ENCODE measurements around the gene LRIG2. TPM values are rescaled to one million over a fixed set of nuclear protein-coding genes. Genes with fewer than 3 reads are reported as not detected.
"Not testable (repeated sequence)": the region's sequence is repeated elsewhere in the genome, so short reads cannot be mapped to it uniquely, and the experiment has no call there.

Gene LRIG2, protein sequence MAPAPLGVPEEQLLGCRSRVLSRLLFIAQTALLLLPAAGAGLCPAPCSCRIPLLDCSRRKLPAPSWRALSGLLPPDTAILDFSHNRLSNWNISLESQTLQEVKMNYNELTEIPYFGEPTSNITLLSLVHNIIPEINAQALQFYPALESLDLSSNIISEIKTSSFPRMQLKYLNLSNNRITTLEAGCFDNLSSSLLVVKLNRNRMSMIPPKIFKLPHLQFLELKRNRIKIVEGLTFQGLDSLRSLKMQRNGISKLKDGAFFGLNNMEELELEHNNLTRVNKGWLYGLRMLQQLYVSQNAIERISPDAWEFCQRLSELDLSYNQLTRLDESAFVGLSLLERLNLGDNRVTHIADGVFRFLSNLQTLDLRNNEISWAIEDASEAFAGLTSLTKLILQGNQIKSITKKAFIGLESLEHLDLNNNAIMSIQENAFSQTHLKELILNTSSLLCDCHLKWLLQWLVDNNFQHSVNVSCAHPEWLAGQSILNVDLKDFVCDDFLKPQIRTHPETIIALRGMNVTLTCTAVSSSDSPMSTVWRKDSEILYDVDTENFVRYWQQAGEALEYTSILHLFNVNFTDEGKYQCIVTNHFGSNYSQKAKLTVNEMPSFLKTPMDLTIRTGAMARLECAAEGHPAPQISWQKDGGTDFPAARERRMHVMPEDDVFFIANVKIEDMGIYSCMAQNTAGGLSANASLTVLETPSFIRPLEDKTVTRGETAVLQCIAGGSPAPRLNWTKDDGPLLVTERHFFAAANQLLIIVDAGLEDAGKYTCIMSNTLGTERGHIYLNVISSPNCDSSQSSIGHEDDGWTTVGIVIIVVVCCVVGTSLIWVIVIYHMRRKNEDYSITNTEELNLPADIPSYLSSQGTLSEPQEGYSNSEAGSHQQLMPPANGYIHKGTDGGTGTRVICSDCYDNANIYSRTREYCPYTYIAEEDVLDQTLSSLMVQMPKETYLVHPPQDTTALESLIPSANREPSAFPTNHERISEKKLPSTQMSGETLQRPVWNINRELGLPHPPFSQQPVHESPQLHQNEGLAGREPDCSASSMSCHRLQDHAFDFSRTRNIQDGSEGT
- total RNA-seq: 1 to 10 TPM; 6.9 to 7.2 TPM

DNA sequence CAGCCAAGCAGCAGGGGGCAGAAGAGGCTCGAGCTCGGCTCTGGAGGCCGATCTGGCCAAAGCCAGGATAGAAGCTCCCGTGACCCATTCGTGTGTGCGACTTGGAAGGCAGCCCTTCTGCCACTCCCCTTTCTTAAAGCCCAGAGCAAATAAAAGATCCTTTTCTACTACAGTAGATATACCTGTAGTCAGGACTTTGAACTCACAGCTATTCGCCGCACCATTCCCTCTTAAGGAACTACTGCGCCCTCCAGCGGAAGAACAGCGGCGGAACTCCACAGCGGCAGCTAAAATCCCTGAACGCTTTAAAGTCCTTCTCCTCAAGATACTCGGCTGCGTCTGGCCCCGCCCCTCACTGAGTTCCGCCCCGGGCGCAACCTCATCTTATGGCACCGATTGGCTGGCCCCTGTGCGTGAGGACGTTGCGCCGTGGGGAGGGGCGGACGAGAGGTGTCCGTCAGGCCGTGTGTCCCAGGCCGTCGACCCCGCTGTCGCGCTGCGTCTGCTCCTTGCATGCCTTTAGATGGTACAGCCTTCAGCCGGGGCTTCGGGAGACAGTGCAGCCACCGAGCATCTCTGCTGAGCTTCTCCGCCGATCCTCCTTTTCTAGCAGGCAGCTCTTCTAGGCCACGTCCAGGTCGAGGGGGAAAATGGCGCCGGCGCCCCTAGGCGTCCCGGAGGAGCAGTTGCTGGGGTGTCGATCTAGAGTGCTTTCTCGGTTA lies at the start of gene LRIG2:
LRIG2 (plus strand) TSS at position 442 of the 722 bp plus-strand sequence; CDS start at position 651, 209 bp downstream.
- POLR2A ChIA-PET: interaction anchor here (0.6 to 1.3 kb wide), 3 partner anchors 103 to 357 kb away, joined by 3 to 7 read pairs (median 6); partner anchors contain the start of gene PPM1J

DNA sequence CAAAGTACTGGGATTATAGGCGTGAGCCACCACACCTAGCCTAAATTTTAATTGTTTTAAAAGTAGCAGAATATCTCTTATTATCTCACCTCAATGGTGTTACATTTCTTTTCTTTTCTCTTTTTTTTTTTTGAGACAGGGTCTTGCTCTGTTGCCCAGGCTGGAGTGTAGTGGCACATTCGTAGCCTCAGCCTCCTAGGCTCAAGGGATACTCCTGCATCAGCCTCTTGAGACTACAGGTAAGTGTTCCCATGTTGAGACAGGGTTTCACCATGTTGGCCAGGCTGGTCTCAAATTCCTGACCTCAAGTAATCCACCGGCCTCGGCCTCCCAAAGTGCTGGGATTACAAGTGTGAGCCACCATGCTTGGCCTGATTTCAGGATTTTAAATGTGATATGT lies 49.7 kb upstream of the LRIG2 start:
- CTCF ChIA-PET, POLR2A ChIA-PET: not testable (repeated sequence)

More for the DNA sequence above, at the start of gene LRIG2:
- CTCF ChIA-PET: interaction anchor here (0.5 to 3.7 kb wide), 33 partner anchors 8 to 452 kb away, joined by 3 to 37 read pairs (median 3); partner anchors contain the start of genes PPM1J and SLC16A1

DNA sequence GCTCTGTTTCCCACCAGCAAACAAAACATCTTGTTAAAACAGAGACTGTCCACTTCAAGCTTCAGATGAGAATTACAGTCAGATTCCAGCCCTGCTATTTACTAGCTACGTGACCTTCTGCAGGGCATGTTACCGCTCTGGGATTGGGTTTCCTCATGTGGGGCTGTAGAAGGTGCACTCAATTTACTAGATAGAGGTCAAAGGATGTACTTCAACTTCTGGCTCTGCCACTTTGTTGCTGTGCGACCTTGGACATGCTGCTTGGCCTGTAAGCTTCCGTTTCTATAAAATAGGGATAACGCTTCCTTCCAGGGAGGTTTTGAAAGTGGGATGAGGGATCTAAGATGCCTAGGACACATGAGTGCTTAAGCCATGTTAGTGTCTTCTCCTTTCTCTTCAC lies 46.0 kb upstream of the LRIG2 start:
- POLR2A ChIA-PET: no interaction called here
- CTCF ChIA-PET: no interaction called here

DNA sequence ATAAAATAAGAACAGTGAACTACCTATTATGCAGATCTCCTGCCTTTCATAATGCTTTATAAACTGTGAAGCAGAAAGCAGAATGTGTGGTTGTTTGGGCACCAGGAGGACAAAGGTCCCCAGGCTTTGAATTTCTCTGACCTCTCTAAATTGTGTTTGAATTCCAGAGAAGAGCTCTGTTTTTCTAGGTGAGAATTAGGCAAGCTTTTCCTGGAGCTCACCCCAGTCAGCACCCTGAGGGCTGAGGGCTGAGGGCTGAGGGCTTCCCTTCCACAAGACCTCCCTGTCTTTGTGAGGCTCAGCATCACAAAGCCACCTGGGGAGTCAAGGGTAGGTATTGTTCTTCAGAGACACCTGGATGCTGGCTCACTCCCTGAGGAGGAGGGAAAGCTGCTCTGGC lies 45.5 kb upstream of the LRIG2 start:
- ChIA-PET POLR2A (no interaction called here), CTCF (no interaction called here)

DNA sequence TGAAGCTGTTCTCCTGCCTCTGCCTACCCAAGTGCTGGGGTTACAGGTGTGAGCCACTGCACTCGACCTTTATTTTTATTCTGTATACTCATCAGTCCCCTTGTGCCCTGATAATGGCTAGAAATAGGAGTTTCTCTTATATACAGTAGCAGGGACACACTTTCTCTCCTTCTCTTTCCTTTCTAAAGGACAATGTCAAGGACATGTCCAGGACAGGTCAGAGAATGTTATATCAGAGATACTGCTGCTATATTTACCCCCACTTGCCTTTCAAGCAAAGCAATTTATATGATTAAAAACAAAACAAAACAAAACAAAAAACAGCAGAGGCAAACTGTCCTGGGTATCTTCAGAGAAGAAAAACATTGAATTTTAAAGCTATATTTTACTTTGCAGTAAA lies 43.2 kb upstream of the LRIG2 start:
- POLR2A ChIA-PET: no interaction called here
- CTCF ChIA-PET: interaction anchor here (0.6 kb wide), 1 partner anchor 19 kb away, joined by 3 read pairs; no protein-coding TSS in a partner anchor

DNA sequence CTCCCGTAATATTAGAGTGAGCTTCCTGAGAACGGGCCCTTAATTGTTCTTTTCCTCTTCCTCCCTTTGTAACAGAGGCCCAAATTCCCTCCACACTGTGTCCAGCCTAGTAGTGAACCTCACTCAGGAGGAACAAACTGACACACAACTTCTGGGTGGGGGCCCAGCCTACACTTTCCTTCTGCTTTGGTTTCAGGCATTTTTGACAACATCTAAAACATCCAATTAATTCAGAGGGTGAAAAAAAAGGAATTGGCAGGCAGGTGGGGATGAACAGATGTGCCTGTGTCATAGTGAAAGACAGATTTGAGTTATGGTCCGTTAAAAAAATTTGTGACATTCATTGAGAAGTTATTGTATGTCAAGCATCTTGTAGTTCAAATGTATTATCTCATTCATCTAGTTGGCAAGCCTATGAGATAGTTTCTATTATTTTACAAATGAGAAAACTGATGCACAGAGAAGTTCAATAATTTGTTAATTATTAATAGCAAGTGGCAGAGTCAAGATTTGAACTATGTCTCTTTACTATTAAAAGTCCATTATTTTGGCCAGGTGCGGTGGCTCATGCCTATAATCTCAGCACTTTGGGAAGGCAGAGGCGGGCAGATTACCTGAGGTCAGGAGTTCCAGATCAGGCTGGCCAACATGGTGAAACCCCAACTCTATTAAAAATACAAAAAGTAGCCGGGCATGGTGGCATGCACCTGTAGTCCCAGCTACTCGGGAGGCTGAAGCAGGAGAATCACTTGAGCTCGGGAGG lies 41.6 kb upstream of the LRIG2 start:
- POLR2A ChIA-PET: no interaction called here
- CTCF ChIA-PET: interaction anchor here (0.7 kb wide), 2 partner anchors 42 to 1978 kb away, joined by 3 read pairs; partner anchors contain the start of gene LRIG2

DNA sequence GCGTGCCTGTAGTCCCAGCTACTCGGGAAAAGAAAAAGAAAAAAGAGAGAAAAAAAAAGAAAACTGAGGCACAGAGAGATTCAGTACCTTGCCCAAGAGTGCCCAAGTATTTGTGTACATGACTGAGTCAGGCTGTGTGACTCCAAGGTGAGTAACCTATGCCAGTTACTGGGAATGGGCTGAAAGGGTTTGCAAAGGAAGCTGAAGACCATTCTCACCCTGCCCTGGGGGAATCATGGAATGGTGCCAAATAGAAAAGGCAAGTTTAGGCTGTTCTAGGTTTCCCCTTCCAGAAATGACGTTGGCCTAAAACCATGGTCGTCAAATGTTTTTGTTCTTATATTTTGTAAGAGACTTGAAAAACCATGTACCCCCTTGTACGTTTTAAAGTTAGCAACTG lies 37.9 kb upstream of the LRIG2 start:
- POLR2A ChIA-PET: no interaction called here
- CTCF ChIA-PET: no interaction called here

DNA sequence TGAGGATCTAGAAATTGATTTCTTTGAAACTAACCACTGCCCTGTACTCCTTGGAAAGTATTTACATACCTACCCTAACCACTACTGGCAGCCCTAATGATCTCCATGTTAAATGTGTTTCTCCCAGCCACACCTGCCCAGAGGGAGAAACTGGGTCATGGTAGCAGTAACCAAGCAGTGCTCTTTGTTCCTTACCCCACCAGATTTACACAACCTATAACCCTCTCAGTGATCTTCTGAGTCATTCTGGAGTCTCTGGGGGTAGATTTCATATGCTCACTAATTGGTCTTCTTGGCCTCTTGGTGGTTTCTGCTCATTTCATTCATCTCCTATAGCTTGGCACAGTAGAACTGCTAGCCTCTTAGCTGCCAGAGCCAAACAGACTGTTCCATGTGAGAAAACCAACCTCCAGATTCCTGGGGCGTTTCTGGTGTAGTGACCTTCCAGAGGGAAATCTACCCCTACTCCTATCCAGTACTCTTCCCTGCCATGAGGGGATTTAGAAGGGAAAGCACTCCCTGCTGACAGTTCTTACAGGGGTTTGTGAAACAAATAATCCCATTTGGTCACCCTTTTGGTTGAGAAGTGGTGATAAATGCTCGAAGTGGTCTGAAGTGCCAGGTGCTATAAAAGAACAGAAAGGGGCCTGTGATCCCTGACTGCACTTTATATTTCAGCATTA lies 36.2 kb upstream of the LRIG2 start:
- POLR2A ChIA-PET: no interaction called here
- CTCF ChIA-PET: no interaction called here

DNA sequence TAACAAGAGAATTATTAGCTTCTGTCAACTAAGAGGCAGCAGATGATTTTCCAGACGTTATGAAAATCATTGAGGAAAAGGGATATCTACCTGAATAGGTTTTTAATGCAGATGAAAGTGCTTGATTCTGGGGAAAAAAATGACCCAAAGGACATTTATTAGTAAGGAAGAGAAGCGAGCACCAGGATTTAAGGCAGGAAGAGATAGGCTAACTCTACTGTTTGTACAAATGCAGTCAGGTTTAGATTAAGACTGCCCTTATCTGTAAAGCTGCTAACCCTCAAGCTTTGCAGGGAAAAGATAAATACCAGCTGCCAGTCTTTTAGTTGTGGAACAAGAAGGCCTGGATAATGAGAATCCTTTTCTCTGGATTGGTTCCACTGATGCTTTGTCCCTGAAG lies 33.0 kb upstream of the LRIG2 start:
- CTCF ChIA-PET: no interaction called here
- POLR2A ChIA-PET: no interaction called here

DNA sequence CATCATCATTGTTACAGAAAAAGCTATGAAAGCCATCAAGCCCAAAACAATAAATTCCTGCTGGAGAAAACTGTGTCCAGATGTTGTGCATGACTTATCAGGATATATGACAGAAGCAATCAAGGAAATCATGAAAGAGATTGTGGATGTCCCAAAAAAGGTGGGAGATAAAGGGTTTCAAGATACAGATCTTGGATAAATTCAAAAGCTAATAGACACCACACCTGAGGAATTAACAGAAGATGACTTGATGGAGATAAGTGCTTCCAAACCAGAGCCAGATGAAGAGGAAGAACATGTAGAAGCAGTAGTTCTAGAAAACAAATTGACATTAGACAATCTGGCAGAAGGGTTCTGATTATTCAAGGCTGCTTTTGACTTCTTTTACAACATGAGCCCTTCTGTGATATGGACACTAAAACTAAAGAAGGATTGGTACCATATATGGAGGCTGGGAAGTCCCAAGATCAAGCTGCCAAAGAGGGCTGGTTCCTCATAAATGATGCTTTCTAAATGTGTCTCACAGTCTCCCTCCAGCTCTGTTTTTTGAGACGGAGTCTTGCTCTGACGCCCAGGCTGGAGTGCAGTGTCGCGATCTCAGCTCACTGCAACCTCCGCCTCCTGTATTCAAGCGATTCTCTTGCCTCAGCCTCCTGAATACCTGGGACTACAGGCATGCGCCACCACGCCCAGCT lies 32.1 kb upstream of the LRIG2 start:
- POLR2A ChIA-PET: no interaction called here
- CTCF ChIA-PET: no interaction called here

DNA sequence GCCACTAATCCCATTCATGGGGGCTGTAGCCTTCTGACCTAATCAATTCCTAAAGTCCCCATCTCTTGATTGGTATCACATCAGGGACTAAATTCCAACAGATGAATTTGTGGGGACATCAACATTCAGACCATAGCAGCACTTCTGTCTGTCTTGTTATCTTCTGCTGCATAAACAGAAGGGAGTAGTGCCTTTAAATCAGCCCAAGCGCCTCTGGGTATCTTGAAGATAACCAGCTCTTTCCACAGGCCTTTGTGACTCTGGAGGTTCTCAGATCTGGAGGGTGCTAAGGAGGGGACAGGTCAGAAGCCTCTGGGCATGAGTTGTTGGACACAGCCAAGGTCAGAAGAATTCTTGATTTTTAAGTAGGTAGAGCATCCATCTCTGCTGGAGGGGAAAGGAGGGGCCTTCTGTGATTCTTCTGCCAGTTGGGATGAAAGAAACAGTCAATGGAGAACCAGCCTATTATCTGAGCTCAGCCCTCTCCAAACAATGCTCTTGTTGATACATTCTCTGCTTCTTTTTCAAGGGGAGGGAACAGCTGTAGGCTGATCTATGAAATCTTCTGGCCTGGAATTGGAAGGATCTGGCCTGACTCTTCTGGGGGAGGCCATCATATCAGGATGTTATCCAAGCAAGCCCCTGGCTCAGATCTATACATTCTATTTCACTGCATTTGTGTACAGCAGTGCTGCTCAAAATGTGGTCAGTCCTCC lies 31.3 kb upstream of the LRIG2 start:
- POLR2A ChIA-PET: no interaction called here
- CTCF ChIA-PET: interaction anchor here (0.6 to 1.2 kb wide), 2 partner anchors 31 to 160 kb away, joined by 3 read pairs; no protein-coding TSS in a partner anchor

DNA sequence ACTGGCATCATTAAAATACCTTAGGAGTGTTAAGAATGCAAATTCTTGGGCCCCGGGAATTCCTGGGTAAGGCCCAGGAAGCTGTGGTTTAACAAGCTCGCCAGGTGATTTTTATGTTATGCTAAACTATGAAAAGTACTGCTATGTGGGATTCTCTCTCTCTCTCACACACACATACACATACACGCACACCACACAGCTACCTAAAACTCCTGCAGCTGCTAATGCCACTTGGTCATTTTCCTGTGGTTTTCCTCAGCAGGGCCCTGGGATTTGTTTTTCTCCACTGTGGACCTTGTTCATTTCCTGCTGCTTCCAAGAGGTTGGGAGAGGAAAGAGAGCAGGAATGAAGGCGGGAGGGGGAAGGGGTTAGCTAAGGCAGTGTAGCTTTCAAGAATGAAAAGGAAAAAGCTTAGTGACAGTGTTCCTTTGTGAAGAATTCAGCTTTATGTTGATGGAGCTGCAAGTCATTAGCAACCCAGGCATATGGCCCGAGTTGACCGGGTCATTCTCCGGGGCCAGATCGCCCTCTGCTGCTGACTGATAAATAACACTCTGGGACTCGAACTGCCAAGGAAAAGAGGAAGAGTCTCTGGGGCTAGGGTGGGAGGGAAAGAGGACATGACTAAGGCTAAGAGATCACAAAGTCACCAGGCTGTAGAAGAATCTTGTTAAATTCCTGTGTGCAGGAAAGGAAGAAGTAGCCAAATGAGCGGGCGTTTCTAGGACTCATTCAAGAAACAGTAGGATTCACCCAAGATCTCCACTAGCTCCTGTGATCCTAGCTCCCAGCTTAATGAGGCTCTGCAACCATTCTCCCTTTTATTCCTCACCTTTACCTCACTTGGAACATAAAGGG lies 30.5 kb upstream of the LRIG2 start:
- ChIA-PET CTCF (interaction anchor here (0.6 to 1.2 kb wide), 2 partner anchors 30 to 161 kb away, joined by 3 read pairs; no protein-coding TSS in a partner anchor), POLR2A (no interaction called here)

DNA sequence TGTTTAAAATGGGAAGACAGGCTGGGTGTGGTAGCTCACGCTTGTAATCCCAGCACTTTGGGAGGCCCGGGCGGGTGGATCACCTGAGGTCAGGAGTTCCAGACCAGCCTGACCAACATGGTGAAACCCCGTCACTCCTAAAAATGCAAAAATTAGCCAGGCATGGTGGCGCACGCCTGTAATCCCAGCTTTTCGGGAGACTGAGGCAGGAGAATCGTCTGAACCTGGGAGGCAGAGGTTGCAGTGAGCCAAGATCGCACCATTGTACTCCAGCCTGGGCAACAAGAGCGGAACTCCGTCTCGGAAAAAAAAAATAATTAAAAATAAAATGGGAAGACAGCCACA lies 29.9 kb upstream of the LRIG2 start:
- CTCF ChIA-PET, POLR2A ChIA-PET: not testable (repeated sequence)

DNA sequence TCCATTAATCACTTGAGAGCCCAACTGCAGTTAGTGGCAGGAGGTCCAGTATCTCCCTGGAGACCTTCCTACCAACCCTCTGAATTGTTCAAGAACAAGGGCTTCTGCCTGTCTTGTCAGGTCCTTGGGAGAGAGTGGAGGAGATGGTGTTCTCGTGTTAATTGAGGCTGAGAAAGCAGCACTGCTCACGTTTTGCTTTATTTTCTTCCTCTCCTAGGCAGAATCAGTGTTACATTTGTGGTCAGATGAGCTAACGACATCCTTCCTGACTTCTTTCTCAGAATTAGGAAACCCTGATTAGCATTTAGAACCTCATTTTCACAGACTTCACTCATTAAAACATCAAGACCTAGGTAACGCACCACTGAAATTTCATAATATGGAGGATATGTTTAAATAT lies 26.4 kb upstream of the LRIG2 start:
- ChIA-PET POLR2A (interaction anchor here (0.5 kb wide), 1 partner anchor 87 kb away, joined by 8 read pairs; no protein-coding TSS in a partner anchor), CTCF (interaction anchor here (1.0 kb wide), 1 partner anchor 26 kb away, joined by 3 read pairs; the partner anchor contains the start of gene LRIG2)

DNA sequence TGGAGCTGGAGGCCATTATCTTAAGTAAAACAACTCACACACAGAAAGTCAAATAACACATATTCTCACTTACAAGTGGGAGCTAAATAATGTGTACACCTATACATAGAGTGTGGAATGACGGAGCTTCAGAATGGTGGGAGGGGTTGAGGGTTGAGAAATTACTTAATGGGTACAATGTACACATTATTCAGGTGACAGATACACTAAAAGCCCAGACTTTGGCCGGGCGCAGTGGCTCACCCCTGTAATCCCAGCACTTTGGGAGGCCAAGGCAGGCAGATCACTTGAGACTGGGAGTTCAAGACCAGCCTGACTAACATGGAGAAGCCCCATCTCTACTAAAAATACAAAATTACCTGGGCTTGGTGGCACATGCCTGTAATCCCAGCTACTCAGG lies 24.9 kb upstream of the LRIG2 start:
- POLR2A ChIA-PET: no interaction called here
- CTCF ChIA-PET: interaction anchor here (0.6 to 0.7 kb wide), 2 partner anchors 50 to 167 kb away, joined by 3 read pairs; no protein-coding TSS in a partner anchor

Measured in activated CD8-positive, alpha-beta memory T cell treated with anti-CD3 and anti-CD28 coated beads for 36 hours (primary cell).